Naive thymus-derived CD4-positive, alpha-beta T cell (primary cell): ENCODE measurements around the gene TAS2R3. TPM values are rescaled to one million over a fixed set of nuclear protein-coding genes. Genes with fewer than 3 reads are reported as not detected.

Source experiments
- ATAC-seq: fragments of 150-1000 bp; cut with Tn5 transposase; 2 replicates; pipeline ENCODE4 v1.10.0; 2021; ENCODE audit warnings: mild to moderate bottlenecking, moderate library complexity
- CTCF ChIA-PET: fragments of 350-600 bp; sonication (Branson Sonifier 250); formaldehyde crosslinking; loops from one replicate; lab custom pipeline; 2021; ENCODE audit warnings: antibody characterized with exemption; lab: Charles Lee
- POLR2A ChIA-PET: fragments of 350-600 bp; sonication (Branson Sonifier 250); formaldehyde crosslinking; loops from one replicate; lab custom pipeline; 2021; ENCODE audit warnings: antibody characterized with exemption, inconsistent platforms; lab: Charles Lee
- DNase-seq, 9 donors: peaks; one replicate each; pipeline versions ENCODE4 v3.0.0 to v3.0.0-alpha.2; 2020 to 2022; ENCODE audit warnings: mixed read lengths in 1 of 9
- H3K27ac ChIP-seq: one replicate; pipeline ENCODE4 v1.7.0; 2013; ENCODE audit warnings: mild to moderate bottlenecking, low read depth, low read length, moderate library complexity
- H3K27me3 ChIP-seq, 2 donors: one replicate each; pipeline ENCODE4 v1.7.0; 2013; ENCODE audit warnings: low read length in 2 of 2, mild to moderate bottlenecking in 2 of 2, moderate library complexity in 2 of 2; ENCODE audit not compliant: control insufficient read depth in 2 of 2, insufficient read depth in 2 of 2
- H3K36me3 ChIP-seq, 3 experiments: 1 replicate in 2 of 3; 2 replicates in 1 of 3; pipeline ENCODE4 v1.7.0; 2013; ENCODE audit warnings: low read length in 3 of 3, mild to moderate bottlenecking in 3 of 3, moderate library complexity in 1 of 3; ENCODE audit not compliant: insufficient read depth in 3 of 3, control insufficient read depth in 2 of 3
- H3K4me1 ChIP-seq, 2 donors: one replicate each; pipeline ENCODE4 v1.7.0; 2013; ENCODE audit warnings: low read length in 2 of 2, mild to moderate bottlenecking in 2 of 2, moderate library complexity in 1 of 2; ENCODE audit not compliant: control insufficient read depth in 2 of 2, insufficient read depth in 2 of 2
- H3K4me3 ChIP-seq: 2 replicates; pipeline ENCODE4 v1.7.0; 2013; ENCODE audit warnings: mild to moderate bottlenecking, low read length
- H3K9me3 ChIP-seq, 3 experiments: 1 replicate in 2 of 3; 2 replicates in 1 of 3; pipeline ENCODE4 v1.7.0; 2013; ENCODE audit warnings: low read length in 3 of 3; ENCODE audit not compliant: control insufficient read depth in 2 of 3
- H3K27ac Mint-ChIP-seq, 9 donors: one replicate each; pipeline ENCODE4 v1.8.0; 2020 to 2022; ENCODE audit warnings: mixed read lengths in 9 of 9, mild to moderate bottlenecking in 8 of 9, moderate library complexity in 5 of 9, inconsistent platforms in 2 of 9
- H3K27me3 Mint-ChIP-seq, 5 donors: one replicate each; pipeline ENCODE4 v1.8.0; 2021 to 2022; ENCODE audit warnings: mixed read lengths in 5 of 5, mild to moderate bottlenecking in 1 of 5
- H3K36me3 Mint-ChIP-seq, 5 donors: one replicate each; pipeline ENCODE4 v1.8.0; 2020 to 2022; ENCODE audit warnings: mixed read lengths in 5 of 5, mild to moderate bottlenecking in 3 of 5, inconsistent platforms in 1 of 5
- H3K4me1 Mint-ChIP-seq, 7 donors: one replicate each; pipeline ENCODE4 v1.8.0; 2020 to 2022; ENCODE audit warnings: mixed read lengths in 7 of 7, mild to moderate bottlenecking in 3 of 7, inconsistent platforms in 1 of 7
- H3K4me3 Mint-ChIP-seq, 10 donors: one replicate each; pipeline ENCODE4 v1.8.0; 2020 to 2022; ENCODE audit warnings: mild to moderate bottlenecking in 10 of 10, mixed read lengths in 10 of 10, moderate library complexity in 6 of 10, inconsistent platforms in 2 of 10
- H3K9me3 Mint-ChIP-seq, 11 donors: one replicate each; pipeline ENCODE4 v1.8.0; 2020 to 2022; ENCODE audit warnings: mixed read lengths in 11 of 11, mild to moderate bottlenecking in 4 of 11, inconsistent platforms in 1 of 11, moderate library complexity in 1 of 11
- intact Hi-C, 2 donors: fragments of 100-400 bp; cut with micrococcal nuclease; formaldehyde crosslinking; loops; one replicate each; pipeline ENCODE4 v1.15.1; 2023
- polyA plus RNA-seq, 2 donors: library from polyadenylated mRNA; unstranded; fragments of 300-500 nt; fragmentation: Illumina TruSeq; gene quantifications; one replicate each; pipeline ENCODE4 v1.2.3, GENCODE V29; 2021
- total RNA-seq, 6 experiments: library from RNA in 5 of 6; stranded (reverse) in 5 of 6; gene quantifications; 1 replicate in 5 of 6; 2 replicates in 1 of 6; pipeline ENCODE4 v1.2.3 and lab custom pipeline; 2021 to 2026

The TAS2R3 gene
- total and polyA plus RNA-seq, 7 experiments from 2014 or later = 1.2 to 11.4 (median 1.9) TPM; not detected in 2

DNA sequence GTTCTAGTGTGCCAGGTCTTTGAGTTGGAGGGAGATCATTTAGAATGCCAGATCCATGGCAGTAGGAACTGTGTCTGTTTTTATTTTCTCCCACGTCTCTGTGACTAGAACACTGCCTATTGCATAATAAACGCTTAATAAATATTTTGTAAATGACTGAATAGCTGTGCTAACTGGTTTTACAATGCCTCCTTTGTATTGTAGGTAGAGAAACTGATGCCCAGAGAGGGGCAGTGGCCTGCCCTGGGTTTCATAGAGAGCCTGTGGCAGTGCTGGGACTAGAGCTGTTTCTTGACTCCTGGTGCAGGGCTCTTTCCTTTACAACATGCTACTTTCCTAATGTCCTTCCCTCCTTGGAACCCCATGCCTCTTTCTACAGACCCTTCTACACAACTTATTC, 28.6 kb downstream of the TAS2R3 start:
- H3K9me3 Mint-ChIP-seq = peaks cover 0 to 3% (median 0%) of the 10 kb centered on the region in 11 donors
- H3K36me3 Mint-ChIP-seq = peaks cover 0 to 61% (median 32%) of the 10 kb centered on the region in 5 donors
- DNase-seq (no peak), ATAC-seq (no peak)
- H3K27me3 Mint-ChIP-seq = no peaks in the 10 kb centered on the region
- H3K27me3 ChIP-seq = no peaks in the 10 kb centered on the region
- no peaks in the 10 kb centered on the region for H3K4me1 ChIP-seq
- ChIA-PET POLR2A (no interaction called here), CTCF (no interaction called here)
- no peak overlapping the region for H3K4me3 ChIP-seq
- H3K27ac Mint-ChIP-seq = no peak overlapping the region
- intact Hi-C loops = no loop called here
- no peak overlapping the region for H3K27ac ChIP-seq
- peaks cover 0 to 7% (median 0%) of the 10 kb centered on the region in 7 donors for H3K4me1 Mint-ChIP-seq
- no peak overlapping the region for H3K4me3 Mint-ChIP-seq
- no peaks in the 10 kb centered on the region for H3K9me3 ChIP-seq
- H3K36me3 ChIP-seq = peaks cover 0 to 11% (median 0%) of the 10 kb centered on the region in 3 experiments

Other genes with a start within 250 kb of the TAS2R3 start
- 10 to 100 TPM; 24.3 to 58.8 (median 29.9) TPM for gene AGK, start 212.7 kb upstream of the TAS2R3 start, total RNA-seq
- 10 to 100 TPM; 28.3 to 32.2 TPM for gene AGK, start 212.7 kb upstream of the TAS2R3 start, polyA plus RNA-seq
- gene DENND11, start 61.9 kb upstream of the TAS2R3 start, total RNA-seq = 10 to 100 TPM; 40.7 to 77.9 (median 53.6) TPM
- 10 to 100 TPM; 15.1 to 19.4 TPM for gene DENND11, start 61.9 kb upstream of the TAS2R3 start, polyA plus RNA-seq
- under 1 TPM in 2 of 5 experiments, not detected in 3; 0.11 to 0.15 TPM for gene WEE2, start 55.7 kb upstream of the TAS2R3 start, total RNA-seq
- gene WEE2, start 55.7 kb upstream of the TAS2R3 start, polyA plus RNA-seq = not detected
- 100 to 1,000 TPM in 3 of 5 experiments, 10 to 100 TPM in 2; 86.4 to 148 (median 107) TPM for gene SSBP1, start 25.7 kb upstream of the TAS2R3 start, total RNA-seq
- 100 to 1,000 TPM; 299 to 360 TPM for gene SSBP1, start 25.7 kb upstream of the TAS2R3 start, polyA plus RNA-seq
- gene TAS2R4, start 12.6 kb downstream of the TAS2R3 start, total RNA-seq = 1 to 10 TPM in 4 of 5 experiments, under 1 TPM in 1; 0.83 to 6.3 (median 1.5) TPM
- gene TAS2R4, start 12.6 kb downstream of the TAS2R3 start, polyA plus RNA-seq = not detected
- 1 to 10 TPM; 1.2 to 9.1 (median 2.4) TPM for gene TAS2R5, start 26.1 kb downstream of the TAS2R3 start, total RNA-seq
- gene TAS2R5, start 26.1 kb downstream of the TAS2R3 start, polyA plus RNA-seq = under 1 TPM in 1 of 2 donors, not detected in 1; 0.90 TPM
- gene PRSS37, start 77.4 kb downstream of the TAS2R3 start, total RNA-seq = not detected
- gene PRSS37, start 77.4 kb downstream of the TAS2R3 start, polyA plus RNA-seq = not detected
- not detected for gene OR9A4, start 152.3 kb downstream of the TAS2R3 start, total RNA-seq
- gene OR9A4, start 152.3 kb downstream of the TAS2R3 start, polyA plus RNA-seq = not detected
- gene CLEC5A, start 182.9 kb downstream of the TAS2R3 start, total RNA-seq = 1 to 10 TPM in 2 of 5 experiments, under 1 TPM in 2, not detected in 1; 0.49 to 3.5 (median 1.0) TPM
- gene CLEC5A, start 182.9 kb downstream of the TAS2R3 start, polyA plus RNA-seq = not detected
- not detected for gene TAS2R38, start 209.7 kb downstream of the TAS2R3 start, total RNA-seq
- gene TAS2R38, start 209.7 kb downstream of the TAS2R3 start, polyA plus RNA-seq = not detected
- 1 to 10 TPM in 1 of 5 experiments, under 1 TPM in 3, not detected in 1; 0.08 to 2.4 (median 0.67) TPM for gene MGAM, start 231.8 kb downstream of the TAS2R3 start, total RNA-seq
- not detected for gene MGAM, start 231.8 kb downstream of the TAS2R3 start, polyA plus RNA-seq